C4-2B (cell line): ENCODE results near the gene NSUN4.
A peak's percentile ranks its signal among the peaks of the same experiment; 100 is the strongest.

Experiments used
- H3K27ac ChIP-seq: fragments of 450-650 bp; 2 replicates; pipeline ENCODE4 v1.5.1; 2017
- CTCF ChIP-seq: fragments of 450-650 bp; conservative IDR thresholded peaks from 2 replicates; pipeline ENCODE4 v1.5.1; 2017; ENCODE audit warnings: mild to moderate bottlenecking
- ZFX ChIP-seq: fragments of 450-650 bp; IDR thresholded peaks from 2 replicates; pipeline ENCODE4 v1.6.1; 2017

NSUN4 gene

GRCh38 chr1:46340404-46341221, at the start of gene NSUN4:
NSUN4 (plus strand) TSS chr1:46340807; CDS start chr1:46340827, 20 bp downstream.
- peak within 1 kb of the TSS; percentile 86 for H3K27ac ChIP-seq
- TF ChIP-seq CTCF, result peak; percentile 91
- TF ChIP-seq ZFX, result no peak; the same call in 1 of the 2 replicates

- H3K27ac ChIP-seq, result no peak overlapping the region
- no peak for TF ChIP-seq ZFX
- no peak for TF ChIP-seq CTCF
These were observed 45.3 kb upstream of the NSUN4 start for GRCh38 chr1:46295306-46295705.

GRCh38 chr1:46298387-46298786, 42.2 kb upstream of the NSUN4 start:
- H3K27ac ChIP-seq, result no peak overlapping the region
- TF ChIP-seq CTCF (no peak), ZFX (no peak)

- TF ChIP-seq CTCF, result no peak
- TF ChIP-seq ZFX, result no peak
- H3K27ac ChIP-seq, result peak overlapping the region; percentile 98
These were observed 39.8 kb upstream of the NSUN4 start for GRCh38 chr1:46300673-46301405.

- peak overlapping the region; percentile 98 for H3K27ac ChIP-seq
- TF ChIP-seq ZFX (no peak), CTCF (no peak)
These were observed 39.2 kb upstream of the NSUN4 start for GRCh38 chr1:46301406-46301807.

- H3K27ac ChIP-seq, result peak overlapping the region; percentile 98
- TF ChIP-seq CTCF (no peak; the same call in 1 of the 2 replicates), ZFX (peak; percentile 96)
These were observed 38.6 kb upstream of the NSUN4 start for GRCh38 chr1:46301808-46302640.
